Activated naive CD8-positive, alpha-beta T cell treated with anti-CD3 and anti-CD28 coated beads for 36 hours (primary cell): ENCODE measurements around the gene HYKK. TPM values are rescaled to one million over a fixed set of nuclear protein-coding genes. Genes with fewer than 3 reads are reported as not detected.
"Not testable (repeated sequence)": the region's sequence is repeated elsewhere in the genome, so short reads cannot be mapped to it uniquely, and the experiment has no call there.

Experiments used
- DNase-seq: peaks from one replicate; pipeline ENCODE4 v3.0.0; 2021
- H3K27ac Mint-ChIP-seq: one replicate; pipeline ENCODE4 v1.8.0; 2022; ENCODE audit warnings: mild to moderate bottlenecking, moderate library complexity, mixed read lengths
- H3K27me3 Mint-ChIP-seq: one replicate; pipeline ENCODE4 v1.8.0; 2022; ENCODE audit warnings: mild to moderate bottlenecking, mixed read lengths
- H3K36me3 Mint-ChIP-seq: one replicate; pipeline ENCODE4 v1.8.0; 2021; ENCODE audit warnings: mild to moderate bottlenecking, mixed read lengths
- H3K4me1 Mint-ChIP-seq: one replicate; pipeline ENCODE4 v1.8.0; 2021; ENCODE audit warnings: mixed read lengths
- H3K4me3 Mint-ChIP-seq: one replicate; pipeline ENCODE4 v1.8.0; 2022; ENCODE audit warnings: mild to moderate bottlenecking, moderate library complexity, mixed read lengths
- H3K9me3 Mint-ChIP-seq: one replicate; pipeline ENCODE4 v1.8.0; 2022; ENCODE audit warnings: mixed read lengths
- total RNA-seq, 2 experiments: library from RNA; stranded (reverse); gene quantifications; one replicate each; pipeline ENCODE4 v1.2.3, GENCODE V29; 2021

The HYKK gene, protein sequence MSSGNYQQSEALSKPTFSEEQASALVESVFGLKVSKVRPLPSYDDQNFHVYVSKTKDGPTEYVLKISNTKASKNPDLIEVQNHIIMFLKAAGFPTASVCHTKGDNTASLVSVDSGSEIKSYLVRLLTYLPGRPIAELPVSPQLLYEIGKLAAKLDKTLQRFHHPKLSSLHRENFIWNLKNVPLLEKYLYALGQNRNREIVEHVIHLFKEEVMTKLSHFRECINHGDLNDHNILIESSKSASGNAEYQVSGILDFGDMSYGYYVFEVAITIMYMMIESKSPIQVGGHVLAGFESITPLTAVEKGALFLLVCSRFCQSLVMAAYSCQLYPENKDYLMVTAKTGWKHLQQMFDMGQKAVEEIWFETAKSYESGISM
- total RNA-seq, result 1 to 10 TPM; 1.5 to 2.1 TPM

DNA sequence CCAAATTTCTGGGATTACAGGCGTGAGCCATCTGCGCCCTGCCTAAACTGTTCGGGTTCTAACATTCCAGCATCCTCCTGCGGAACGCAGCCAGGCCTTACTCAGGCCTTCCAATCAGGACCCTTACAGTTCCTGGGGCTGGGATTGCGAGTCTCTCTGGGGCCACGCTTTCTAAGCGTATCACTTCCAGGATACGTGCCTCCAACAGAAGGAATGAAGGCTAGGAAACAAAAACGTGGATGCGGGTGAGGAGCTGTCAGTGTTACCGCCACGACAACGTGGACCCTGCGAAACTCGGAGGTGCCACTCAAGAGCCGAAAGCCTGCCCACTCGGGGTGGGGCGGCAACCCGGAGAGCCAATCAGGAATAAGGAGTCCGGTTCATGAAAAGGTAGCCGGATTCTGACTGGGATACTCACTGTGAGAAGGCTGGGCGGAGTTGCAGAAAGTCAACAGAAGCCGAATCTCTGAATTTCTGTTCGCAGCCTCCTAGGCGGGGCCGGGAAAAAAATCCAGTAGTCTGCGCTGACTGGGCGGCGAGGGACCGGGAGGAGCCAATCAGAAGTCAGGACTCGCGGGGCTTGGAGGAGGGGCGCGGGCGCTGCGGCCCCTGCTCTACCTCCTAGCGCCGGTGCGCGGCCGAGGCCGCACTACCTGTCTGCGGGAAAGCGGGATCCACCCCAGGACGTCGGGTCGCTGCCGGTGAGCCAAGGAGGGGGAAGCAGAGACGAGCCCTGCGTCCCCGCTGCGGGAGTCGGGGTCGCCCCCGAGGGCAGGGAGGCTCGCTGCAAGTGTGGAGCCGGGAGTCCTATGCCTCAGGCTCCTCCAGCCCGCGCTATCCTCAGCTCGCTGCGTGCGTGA lies at the start of gene HYKK:
Gene HYKK, plus strand, starts transcription at position 607 of the 860 bp plus-strand sequence. CDS start 5,512 bp downstream, outside the sequence.
- Mint-ChIP-seq H3K36me3 (peaks cover under 1% of the 10 kb centered on the region), H3K4me1 (peaks cover 19% of the 10 kb centered on the region), H3K27ac (peak within 1 kb of the TSS; percentile 13), H3K27me3 (peaks cover 4% of the 10 kb centered on the region), H3K9me3 (no peaks in the 10 kb centered on the region), H3K4me3 (peak within 1 kb of the TSS; percentile 84)
- peak; percentile 85 for DNase-seq

DNA sequence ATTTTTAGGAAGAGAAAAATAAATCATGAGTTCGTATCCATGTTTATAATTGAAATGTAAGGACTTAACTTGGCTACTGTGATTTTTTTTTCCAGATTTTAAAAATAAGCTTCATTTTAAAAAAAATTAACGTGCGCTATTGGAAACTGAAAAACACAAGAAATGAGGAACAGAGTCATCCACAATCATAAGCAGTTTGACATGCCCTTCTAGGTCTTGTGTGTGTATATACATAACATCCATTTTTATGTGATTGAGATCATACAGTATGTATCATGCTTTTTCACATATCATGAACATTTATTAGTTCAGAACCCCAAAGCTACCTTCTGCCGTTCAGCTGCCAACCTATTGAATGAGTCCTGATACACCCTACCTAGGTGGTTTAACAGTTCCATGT lies 46.6 kb upstream of the HYKK start:
- Mint-ChIP-seq H3K9me3 (no peaks in the 10 kb centered on the region), H3K27ac (no peak overlapping the region), H3K4me1 (peaks cover 43% of the 10 kb centered on the region), H3K4me3 (no peak overlapping the region), H3K36me3 (peaks cover 17% of the 10 kb centered on the region), H3K27me3 (no peaks in the 10 kb centered on the region)
- no peak for DNase-seq

DNA sequence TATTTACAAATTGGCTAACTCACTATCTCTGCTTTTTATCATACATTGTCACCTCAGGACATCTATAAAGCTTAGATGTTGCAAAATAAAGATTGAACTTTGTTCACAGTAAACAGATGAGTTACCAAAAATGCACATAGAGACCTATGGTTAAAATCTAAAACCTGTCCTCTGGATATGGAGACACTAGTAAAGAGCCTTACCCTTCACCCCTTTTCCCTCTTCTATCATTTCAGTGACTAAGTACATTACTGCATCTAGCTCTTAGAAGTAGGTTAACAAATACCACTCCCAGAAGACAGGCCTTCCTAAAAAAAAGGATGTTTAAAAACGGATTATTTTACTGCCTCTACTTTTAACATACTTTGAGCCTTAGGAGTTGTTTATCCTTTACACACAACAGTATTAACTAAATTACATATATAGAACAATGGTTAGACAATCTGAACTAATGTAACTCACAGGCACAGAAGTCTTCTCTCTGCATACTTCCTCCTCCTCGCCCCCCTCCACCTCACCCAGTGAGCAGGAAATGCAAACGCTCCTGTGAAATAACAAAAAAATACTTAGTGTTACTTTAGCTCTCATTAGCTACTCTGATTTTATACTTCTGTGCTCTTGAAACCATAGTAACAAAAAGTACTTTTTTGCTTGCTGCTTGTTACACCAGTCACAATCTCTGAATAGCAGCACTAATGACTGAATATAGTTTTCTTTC lies 46.0 kb upstream of the HYKK start:
- no peak overlapping the region for H3K27ac Mint-ChIP-seq
- no peaks in the 10 kb centered on the region for H3K27me3 Mint-ChIP-seq
- no peaks in the 10 kb centered on the region for H3K9me3 Mint-ChIP-seq
- no peak overlapping the region for H3K4me3 Mint-ChIP-seq
- peaks cover 38% of the 10 kb centered on the region for H3K4me1 Mint-ChIP-seq
- DNase-seq, result no peak
- H3K36me3 Mint-ChIP-seq, result peaks cover 17% of the 10 kb centered on the region

DNA sequence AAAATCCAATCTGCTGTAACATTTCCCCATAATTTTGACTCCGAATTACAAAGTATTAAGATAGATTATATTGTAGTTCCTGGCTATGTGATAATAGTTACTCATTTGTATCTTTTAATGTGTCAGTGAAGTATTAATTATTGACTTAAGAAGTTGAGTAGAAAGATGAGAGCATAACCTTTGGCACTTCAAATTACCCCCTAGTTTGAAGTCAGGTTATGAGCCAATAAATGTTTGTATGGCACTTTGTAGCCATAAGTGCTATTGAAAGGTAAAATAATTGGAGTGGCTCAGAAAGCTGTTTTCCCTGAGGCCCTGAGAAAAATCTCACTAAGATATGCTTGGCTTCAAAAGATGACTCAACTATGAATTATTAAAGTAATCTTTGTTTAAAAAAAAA lies 38.3 kb upstream of the HYKK start:
- H3K4me3 Mint-ChIP-seq, result no peak overlapping the region
- H3K27ac Mint-ChIP-seq, result no peak overlapping the region
- H3K36me3 Mint-ChIP-seq, result peaks cover 8% of the 10 kb centered on the region
- no peak for DNase-seq
- H3K27me3 Mint-ChIP-seq, result no peaks in the 10 kb centered on the region
- H3K9me3 Mint-ChIP-seq, result no peaks in the 10 kb centered on the region
- no peaks in the 10 kb centered on the region for H3K4me1 Mint-ChIP-seq

DNA sequence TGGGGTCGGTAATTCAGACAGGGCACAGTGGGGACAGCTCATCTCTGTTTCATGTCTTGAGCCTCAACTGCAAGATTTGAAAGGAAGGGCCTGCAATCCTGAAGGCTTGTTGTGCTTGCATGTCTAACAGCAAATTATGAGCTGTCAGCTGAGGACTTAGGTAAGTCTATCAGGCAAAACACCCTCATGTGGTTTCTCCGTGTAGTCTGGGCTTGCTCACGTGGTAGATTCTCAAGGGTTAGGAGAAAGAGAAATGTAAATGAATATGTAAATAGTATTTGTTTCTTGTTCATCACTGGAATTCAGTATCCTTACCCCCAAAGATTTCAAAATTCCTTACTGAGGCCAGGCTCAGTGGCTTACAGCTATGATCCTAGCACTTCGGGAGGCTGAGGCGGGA lies 30.1 kb upstream of the HYKK start:
- no peak for DNase-seq
- Mint-ChIP-seq H3K4me3 (no peak overlapping the region), H3K9me3 (no peaks in the 10 kb centered on the region), H3K27me3 (no peaks in the 10 kb centered on the region), H3K4me1 (peaks cover 2% of the 10 kb centered on the region), H3K27ac (no peak overlapping the region), H3K36me3 (peaks cover 7% of the 10 kb centered on the region)

DNA sequence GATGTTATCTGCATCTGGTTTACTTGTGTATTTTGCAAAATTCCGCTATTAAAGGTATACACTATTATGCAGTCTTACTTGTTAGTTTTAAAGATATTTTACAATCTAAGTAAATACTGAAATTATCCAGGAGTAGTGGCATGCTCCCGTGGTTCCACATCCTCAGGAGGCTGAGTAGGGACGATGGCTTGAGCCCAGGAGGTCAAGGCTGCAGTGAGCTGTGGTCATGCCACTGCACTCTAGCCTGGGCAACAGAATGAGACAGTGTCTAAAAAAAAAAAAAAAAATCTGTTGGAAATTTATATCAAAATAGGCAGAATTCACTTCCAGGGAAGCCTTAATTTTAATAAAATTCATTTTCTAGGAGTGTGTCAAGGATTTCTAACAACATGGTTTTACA lies 27.7 kb upstream of the HYKK start:
- Mint-ChIP-seq H3K27ac (no peak overlapping the region), H3K4me3 (no peak overlapping the region), H3K9me3 (no peaks in the 10 kb centered on the region), H3K4me1 (peaks cover 2% of the 10 kb centered on the region), H3K36me3 (peaks cover 5% of the 10 kb centered on the region), H3K27me3 (no peaks in the 10 kb centered on the region)
- no peak for DNase-seq

DNA sequence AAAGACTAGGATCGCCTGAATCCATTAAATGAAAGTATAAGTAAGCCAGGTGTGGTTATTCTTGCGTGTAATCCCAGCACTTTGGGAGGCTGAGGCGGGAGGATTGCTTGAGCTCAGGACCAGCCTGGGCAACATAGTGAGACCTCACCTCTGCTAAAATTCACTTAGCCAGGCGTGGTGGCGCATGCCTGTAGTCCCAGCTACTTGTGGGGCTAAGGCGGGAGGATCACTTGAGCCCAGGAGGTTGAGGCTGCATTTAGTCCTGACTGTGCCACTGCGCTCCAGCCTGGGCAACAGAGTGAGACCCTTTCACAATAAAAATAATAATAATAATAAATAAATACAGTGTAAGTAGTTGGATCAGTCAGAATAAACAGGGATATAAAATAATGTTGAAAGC lies 25.5 kb upstream of the HYKK start:
- H3K4me3 Mint-ChIP-seq, result no peak overlapping the region
- H3K27ac Mint-ChIP-seq, result no peak overlapping the region
- no peaks in the 10 kb centered on the region for H3K9me3 Mint-ChIP-seq
- DNase-seq, result no peak
- H3K27me3 Mint-ChIP-seq, result no peaks in the 10 kb centered on the region
- H3K4me1 Mint-ChIP-seq, result peaks cover 5% of the 10 kb centered on the region
- H3K36me3 Mint-ChIP-seq, result peaks cover 6% of the 10 kb centered on the region

DNA sequence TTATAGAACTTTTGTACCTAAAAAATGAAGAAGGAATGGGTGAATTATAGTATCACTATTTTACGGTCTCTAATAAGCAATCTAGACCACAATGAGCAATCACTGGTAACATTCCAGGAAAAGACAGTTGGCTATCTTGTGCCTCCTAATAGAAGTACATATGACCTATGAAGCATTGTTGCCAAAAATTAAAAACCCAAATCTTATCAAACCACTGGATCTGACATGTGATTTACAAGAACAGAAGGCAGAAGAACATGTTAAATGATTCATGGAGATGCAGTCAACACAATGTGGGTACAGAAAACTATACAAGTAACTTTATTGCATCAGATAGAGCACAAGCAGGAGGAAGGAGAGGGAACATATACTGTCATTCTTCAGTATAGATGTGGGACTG lies 14.5 kb upstream of the HYKK start:
- Mint-ChIP-seq H3K36me3 (peaks cover 30% of the 10 kb centered on the region), H3K9me3 (no peaks in the 10 kb centered on the region), H3K4me3 (no peak overlapping the region), H3K4me1 (peaks cover 4% of the 10 kb centered on the region), H3K27ac (peak overlapping the region; percentile 57), H3K27me3 (no peaks in the 10 kb centered on the region)
- DNase-seq, result no peak

DNA sequence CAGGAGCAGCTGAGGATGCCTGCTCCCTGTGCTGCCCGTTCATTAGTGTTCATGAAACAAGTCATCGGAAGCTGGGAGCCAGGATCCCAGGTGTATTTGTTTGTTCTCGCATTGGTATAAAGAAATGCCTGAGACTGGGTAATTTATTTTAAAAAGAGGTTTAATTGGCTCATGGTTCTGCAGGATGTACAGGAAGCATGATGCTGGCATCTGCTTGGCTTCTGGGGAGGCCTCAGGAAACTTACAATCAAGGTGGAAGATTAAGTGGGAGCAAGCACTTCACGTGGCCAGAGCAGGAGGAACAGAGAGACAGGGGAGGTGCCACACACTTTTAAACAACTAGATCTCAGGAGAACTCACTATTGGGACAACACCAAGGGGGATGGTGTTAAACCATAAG lies 5.5 kb upstream of the HYKK start:
- Mint-ChIP-seq H3K9me3 (peaks cover 8% of the 10 kb centered on the region), H3K36me3 (peaks cover 19% of the 10 kb centered on the region), H3K27ac (no peak overlapping the region), H3K4me3 (no peak overlapping the region), H3K4me1 (peaks cover 6% of the 10 kb centered on the region), H3K27me3 (no peaks in the 10 kb centered on the region)
- no peak for DNase-seq

DNA sequence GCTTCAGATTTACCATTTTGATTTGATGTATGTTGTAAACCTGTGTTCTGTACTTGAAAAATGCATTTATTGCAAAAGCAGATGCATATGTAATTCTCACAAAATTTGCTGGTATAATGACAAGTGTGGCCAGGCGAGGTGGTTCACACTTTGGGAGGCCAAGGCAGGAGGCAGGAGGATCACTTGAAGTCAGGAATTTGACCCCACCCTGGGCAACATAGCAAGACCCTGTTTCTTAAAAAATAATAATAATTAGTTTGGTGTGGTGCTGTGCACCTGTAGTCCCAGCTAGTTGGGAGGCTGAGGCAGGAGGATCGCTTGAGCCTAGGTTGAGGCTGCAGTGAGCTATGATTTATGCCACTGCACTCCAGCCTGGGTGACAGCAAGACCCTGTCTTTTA lies 4.7 kb upstream of the HYKK start:
- H3K9me3 Mint-ChIP-seq, result peaks cover 8% of the 10 kb centered on the region
- no peaks in the 10 kb centered on the region for H3K27me3 Mint-ChIP-seq
- no peak overlapping the region for H3K27ac Mint-ChIP-seq
- H3K36me3 Mint-ChIP-seq, result peaks cover 16% of the 10 kb centered on the region
- peaks cover 7% of the 10 kb centered on the region for H3K4me1 Mint-ChIP-seq
- DNase-seq, result no peak
- no peak overlapping the region for H3K4me3 Mint-ChIP-seq

DNA sequence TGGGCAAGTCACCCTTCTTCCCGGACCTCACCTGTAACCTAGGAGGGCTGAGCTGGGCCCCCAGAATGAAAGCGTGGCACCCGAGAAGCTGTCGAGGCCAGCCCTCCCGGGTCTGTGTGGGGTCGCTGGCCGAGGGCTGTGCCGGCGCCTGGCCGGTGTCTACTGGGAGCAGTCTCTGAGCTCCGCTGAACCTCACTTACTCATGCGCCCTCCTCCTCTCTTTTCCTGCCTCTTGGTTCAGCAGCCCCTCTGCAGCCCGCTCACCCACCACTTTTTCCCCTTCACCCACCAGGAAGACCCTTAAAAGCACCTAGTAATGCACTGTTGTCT lies 419 bp downstream of the HYKK start:
- peak overlapping the region; percentile 84 for H3K4me3 Mint-ChIP-seq
- no peak overlapping the region for H3K27ac Mint-ChIP-seq
- H3K27me3 Mint-ChIP-seq, result peaks cover 4% of the 10 kb centered on the region
- no peak for DNase-seq
- no peaks in the 10 kb centered on the region for H3K36me3 Mint-ChIP-seq
- H3K9me3 Mint-ChIP-seq, result no peaks in the 10 kb centered on the region
- peaks cover 19% of the 10 kb centered on the region for H3K4me1 Mint-ChIP-seq

DNA sequence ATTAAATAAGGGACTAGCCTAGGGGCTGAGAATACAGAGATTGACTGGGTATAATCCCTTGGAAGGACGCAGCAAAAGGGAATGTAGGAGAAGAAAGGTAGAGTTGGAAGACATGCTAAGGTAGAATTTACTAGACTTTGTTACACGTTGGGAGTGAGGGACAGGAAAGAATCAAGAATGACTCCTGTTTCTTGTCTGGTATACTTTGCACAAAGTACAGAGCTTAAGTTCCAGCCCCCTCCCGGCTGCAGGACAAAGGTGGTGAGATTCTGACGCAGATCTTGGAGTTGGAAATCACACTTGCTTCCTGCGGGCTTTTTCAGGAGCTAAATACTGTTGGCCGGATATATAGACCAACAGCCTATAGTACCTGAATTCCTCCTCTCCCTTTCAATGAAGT lies 895 bp downstream of the HYKK start:
- peaks cover 19% of the 10 kb centered on the region for H3K4me1 Mint-ChIP-seq
- peak overlapping the region; percentile 84 for H3K4me3 Mint-ChIP-seq
- no peaks in the 10 kb centered on the region for H3K36me3 Mint-ChIP-seq
- no peak for DNase-seq
- peaks cover 4% of the 10 kb centered on the region for H3K27me3 Mint-ChIP-seq
- no peak overlapping the region for H3K27ac Mint-ChIP-seq
- no peaks in the 10 kb centered on the region for H3K9me3 Mint-ChIP-seq

DNA sequence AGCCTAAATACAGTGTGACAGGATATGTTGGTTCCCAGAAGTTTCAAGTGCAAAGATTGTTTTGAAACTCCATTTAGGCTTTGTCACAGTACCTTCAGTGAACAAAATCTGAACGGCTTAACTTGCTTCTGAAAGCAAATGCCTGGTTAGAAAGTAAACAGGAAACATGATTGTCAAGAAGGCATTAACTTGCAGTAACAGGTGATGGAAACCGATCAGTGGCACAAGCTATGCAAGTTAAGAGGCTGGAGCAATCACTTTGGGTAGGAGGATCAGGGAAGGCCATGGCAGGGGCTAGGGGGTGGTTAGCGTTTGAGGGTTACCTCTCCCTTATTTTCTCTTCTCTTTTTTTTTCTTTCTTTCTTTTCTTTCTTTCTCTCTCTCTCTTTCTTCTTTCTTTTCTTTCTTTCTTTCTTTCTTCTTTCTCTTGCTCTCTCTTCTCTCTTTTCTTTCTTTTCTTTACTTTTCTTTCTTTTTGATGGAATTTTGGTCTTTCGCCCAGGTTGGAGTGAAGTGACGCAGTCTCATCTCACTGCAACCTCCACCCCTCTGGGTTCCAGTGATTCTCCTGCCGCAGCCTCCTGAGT lies 2.4 kb downstream of the HYKK start:
- no peak overlapping the region for H3K27ac Mint-ChIP-seq
- H3K9me3 Mint-ChIP-seq, result no peaks in the 10 kb centered on the region
- H3K36me3 Mint-ChIP-seq, result no peaks in the 10 kb centered on the region
- no peak overlapping the region for H3K4me3 Mint-ChIP-seq
- no peak for DNase-seq
- H3K4me1 Mint-ChIP-seq, result peaks cover 19% of the 10 kb centered on the region
- peaks cover 4% of the 10 kb centered on the region for H3K27me3 Mint-ChIP-seq

DNA sequence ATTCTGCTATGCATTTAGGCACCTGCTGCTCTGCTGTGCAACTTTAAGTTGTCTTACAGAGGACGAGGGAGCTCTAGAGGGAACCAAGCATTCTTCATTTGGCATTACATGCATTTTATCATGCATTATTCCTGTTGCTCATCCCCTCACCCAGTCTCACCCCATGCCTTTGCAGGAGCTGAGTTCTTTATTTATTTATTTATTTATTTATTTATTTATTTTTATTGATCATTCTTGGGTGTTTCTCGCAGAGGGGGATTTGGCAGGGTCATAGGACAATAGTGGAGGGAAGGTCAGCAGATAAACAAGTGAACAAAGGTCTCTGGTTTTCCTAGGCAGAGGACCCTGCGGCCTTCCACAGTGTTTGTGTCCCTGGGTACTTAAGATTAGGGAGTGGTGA lies 12.7 kb downstream of the HYKK start:
- not testable (repeated sequence) for H3K27ac Mint-ChIP-seq, H3K27me3 Mint-ChIP-seq

DNA sequence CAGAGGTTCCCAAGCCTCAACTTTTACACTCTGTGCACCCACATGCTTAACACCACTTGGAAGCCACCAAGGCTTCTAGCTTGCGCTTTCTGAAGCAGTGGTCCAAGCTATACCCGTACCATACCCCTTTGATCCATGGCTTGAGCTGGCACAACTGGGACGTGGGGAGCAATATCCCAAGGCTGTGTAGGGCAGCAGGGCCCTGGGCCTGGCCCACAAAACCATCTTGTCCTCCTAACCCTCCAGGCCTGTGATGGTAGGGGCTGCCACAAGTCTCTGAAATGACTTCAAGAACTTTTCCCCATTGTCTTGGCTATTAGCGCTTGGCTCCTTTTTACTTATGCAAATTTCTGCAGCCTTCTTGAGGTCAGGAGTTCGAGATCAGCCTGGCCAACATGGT lies 16.9 kb downstream of the HYKK start:
- no peaks in the 10 kb centered on the region for H3K4me1 Mint-ChIP-seq
- no peaks in the 10 kb centered on the region for H3K27me3 Mint-ChIP-seq
- H3K36me3 Mint-ChIP-seq, result no peaks in the 10 kb centered on the region
- no peak overlapping the region for H3K4me3 Mint-ChIP-seq
- H3K9me3 Mint-ChIP-seq, result no peaks in the 10 kb centered on the region
- DNase-seq, result no peak
- no peak overlapping the region for H3K27ac Mint-ChIP-seq

More for the DNA sequence above, 12.7 kb downstream of the HYKK start:
- not testable (repeated sequence) for H3K4me3 Mint-ChIP-seq, H3K9me3 Mint-ChIP-seq, H3K4me1 Mint-ChIP-seq, DNase-seq, H3K36me3 Mint-ChIP-seq
